ENCODE measurements around the gene TSPEAR.
A peak's percentile ranks its signal among the peaks of the same experiment; 100 is the strongest.

The TSPEAR gene

GRCh38 chr21:44471341-44471740 is 240.0 kb downstream of the TSPEAR start:
- TF ChIP-seq CTCF (IDR thresholded peaks at IDR 0.05), result no peak
- Histone ChIP-seq H3K9me3 (no peaks in the 10 kb centered on the region), H3K4me1 (no peaks in the 10 kb centered on the region), H3K36me3 (no peaks in the 10 kb centered on the region), H3K27me3 (no peaks in the 10 kb centered on the region), H3K4me3 (no peak overlapping the region), H3K27ac (no peak overlapping the region)
- intact Hi-C loops (cut with DNase I; ENCODE audit: low total_unique reads), result no loop called here
- DNase-seq, result no peak

- peaks cover 0 to 5% (median 0%) of the 10 kb centered on the region in 4 donors for H3K4me1 ChIP-seq
- no peaks in the 10 kb centered on the region for H3K9me3 ChIP-seq
- TF ChIP-seq CTCF (IDR thresholded peaks at IDR 0.05), result no peak
- H3K27me3 ChIP-seq, result peaks cover 0 to 9% of the 10 kb centered on the region in 2 donors
- H3K27ac ChIP-seq, result no peak overlapping the region
- intact Hi-C loops (cut with DNase I; ENCODE audit: low total_unique reads), result no loop called here
- no peaks in the 10 kb centered on the region for H3K36me3 ChIP-seq
- no peak for DNase-seq
- H3K4me3 ChIP-seq, result no peak overlapping the region
Observed at GRCh38 chr21:44467859-44468195, 243.5 kb downstream of the TSPEAR start.

GRCh38 chr21:44466996-44467858 is 244.1 kb downstream of the TSPEAR start:
- no peak for TF ChIP-seq CTCF (IDR thresholded peaks at IDR 0.05)
- Histone ChIP-seq H3K9me3 (no peaks in the 10 kb centered on the region), H3K27me3 (peaks cover 0 to 9% of the 10 kb centered on the region in 2 donors), H3K4me3 (no peak overlapping the region), H3K4me1 (peaks cover 0 to 5% (median 0%) of the 10 kb centered on the region in 4 donors), H3K36me3 (no peaks in the 10 kb centered on the region), H3K27ac (no peak overlapping the region)
- intact Hi-C loops (cut with DNase I; ENCODE audit: low total_unique reads), result no loop called here
- peak in 1 of 2 donors; percentile 58 for DNase-seq

GRCh38 chr21:44466351-44466954 is 244.9 kb downstream of the TSPEAR start:
- DNase-seq, result no peak
- no peak for TF ChIP-seq CTCF (IDR thresholded peaks at IDR 0.05)
- H3K4me1 ChIP-seq, result peaks cover 0 to 5% (median 0%) of the 10 kb centered on the region in 4 donors
- no peak overlapping the region for H3K27ac ChIP-seq
- no peaks in the 10 kb centered on the region for H3K36me3 ChIP-seq
- peaks cover 0 to 9% of the 10 kb centered on the region in 2 donors for H3K27me3 ChIP-seq
- H3K9me3 ChIP-seq, result no peaks in the 10 kb centered on the region
- intact Hi-C loops (cut with DNase I; ENCODE audit: low total_unique reads), result no loop called here
- H3K4me3 ChIP-seq, result no peak overlapping the region

GRCh38 chr21:44464351-44464750 is 247.0 kb downstream of the TSPEAR start:
- Histone ChIP-seq H3K36me3 (no peaks in the 10 kb centered on the region), H3K27me3 (peaks cover 0 to 9% of the 10 kb centered on the region in 2 donors), H3K27ac (no peak overlapping the region), H3K9me3 (no peaks in the 10 kb centered on the region), H3K4me3 (no peak overlapping the region), H3K4me1 (peaks cover 0 to 5% (median 0%) of the 10 kb centered on the region in 4 donors)
- intact Hi-C loops (cut with DNase I; ENCODE audit: low total_unique reads), result no loop called here
- no peak for DNase-seq
- no peak for TF ChIP-seq CTCF (IDR thresholded peaks at IDR 0.05)

Measured in tibial artery (tissue), 4 donors.